Fibroblast of the aortic adventitia (primary cell): Measurements from ENCODE around the gene MED17. TPM values are rescaled to one million over a fixed set of nuclear protein-coding genes. Genes with fewer than 3 reads are reported as not detected.

ENCODE experiments used
- DNase-seq: peaks from one replicate; pipeline ENCODE4 v3.0.0-alpha.2; 2010; ENCODE audit warnings: low read depth
- H3K4me3 ChIP-seq: 2 replicates; pipeline ENCODE4 v1.5.1; 2011; ENCODE audit warnings: low read depth, mild to moderate bottlenecking, control low read depth, low read length, moderate library complexity
- total RNA-seq: library from RNA; depleted of rRNA; stranded (reverse); fragments of >200 nt; gene quantifications from 2 replicates; pipeline ENCODE4 v1.2.3, GENCODE V29; 2012; ENCODE audit warnings: low replicate concordance
- TF ChIP-seq, protein P1 (sequence below): IDR thresholded peaks from 2 replicates; pipeline ENCODE4 v1.5.1; 2011; ENCODE audit warnings: mild to moderate bottlenecking, low read length, control low read depth, inconsistent platforms; ENCODE audit not compliant: insufficient read depth

Gene MED17
- total RNA-seq, 1 donor, result 30.3 TPM

GRCh38 chr11:93745005-93745755 lies 38.9 kb upstream of the MED17 start:
- peak overlapping the region; percentile 25 for H3K4me3 ChIP-seq
- TF ChIP-seq, protein P1, sequence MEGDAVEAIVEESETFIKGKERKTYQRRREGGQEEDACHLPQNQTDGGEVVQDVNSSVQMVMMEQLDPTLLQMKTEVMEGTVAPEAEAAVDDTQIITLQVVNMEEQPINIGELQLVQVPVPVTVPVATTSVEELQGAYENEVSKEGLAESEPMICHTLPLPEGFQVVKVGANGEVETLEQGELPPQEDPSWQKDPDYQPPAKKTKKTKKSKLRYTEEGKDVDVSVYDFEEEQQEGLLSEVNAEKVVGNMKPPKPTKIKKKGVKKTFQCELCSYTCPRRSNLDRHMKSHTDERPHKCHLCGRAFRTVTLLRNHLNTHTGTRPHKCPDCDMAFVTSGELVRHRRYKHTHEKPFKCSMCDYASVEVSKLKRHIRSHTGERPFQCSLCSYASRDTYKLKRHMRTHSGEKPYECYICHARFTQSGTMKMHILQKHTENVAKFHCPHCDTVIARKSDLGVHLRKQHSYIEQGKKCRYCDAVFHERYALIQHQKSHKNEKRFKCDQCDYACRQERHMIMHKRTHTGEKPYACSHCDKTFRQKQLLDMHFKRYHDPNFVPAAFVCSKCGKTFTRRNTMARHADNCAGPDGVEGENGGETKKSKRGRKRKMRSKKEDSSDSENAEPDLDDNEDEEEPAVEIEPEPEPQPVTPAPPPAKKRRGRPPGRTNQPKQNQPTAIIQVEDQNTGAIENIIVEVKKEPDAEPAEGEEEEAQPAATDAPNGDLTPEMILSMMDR, result peak; percentile 21
- DNase-seq, result peak; percentile 53

GRCh38 chr11:93746101-93746500 lies 38.0 kb upstream of the MED17 start:
- TF ChIP-seq, protein P1, result no peak
- H3K4me3 ChIP-seq, result no peak overlapping the region
- DNase-seq, result no peak

GRCh38 chr11:93747122-93747521 lies 37.0 kb upstream of the MED17 start:
- TF ChIP-seq, protein P1, result no peak
- H3K4me3 ChIP-seq, result no peak overlapping the region
- no peak for DNase-seq

GRCh38 chr11:93751001-93751400 lies 33.1 kb upstream of the MED17 start:
- no peak overlapping the region for H3K4me3 ChIP-seq
- TF ChIP-seq, protein P1, result no peak
- no peak for DNase-seq

DNA sequence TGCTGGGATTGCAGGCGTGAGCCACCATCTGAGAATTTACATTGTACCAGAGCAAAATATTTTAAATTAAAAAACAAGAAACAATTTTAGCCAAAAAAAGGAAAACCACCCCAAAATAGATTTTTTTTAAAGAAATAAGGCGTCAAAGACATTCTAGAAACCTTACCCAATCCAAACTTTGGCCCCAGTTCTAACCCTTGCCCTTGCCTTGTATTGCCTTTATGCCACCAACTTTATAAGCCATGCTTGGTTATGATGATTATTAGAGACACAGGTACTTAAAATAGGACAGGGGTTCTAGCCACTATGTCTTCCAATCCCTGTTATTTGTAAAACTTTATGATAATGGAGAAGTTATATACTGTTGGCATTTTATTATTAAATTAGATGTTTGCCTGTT lies 30.8 kb upstream of the MED17 start:
- DNase-seq, result no peak
- TF ChIP-seq, protein P1, result no peak
- H3K4me3 ChIP-seq, result no peak overlapping the region

DNA sequence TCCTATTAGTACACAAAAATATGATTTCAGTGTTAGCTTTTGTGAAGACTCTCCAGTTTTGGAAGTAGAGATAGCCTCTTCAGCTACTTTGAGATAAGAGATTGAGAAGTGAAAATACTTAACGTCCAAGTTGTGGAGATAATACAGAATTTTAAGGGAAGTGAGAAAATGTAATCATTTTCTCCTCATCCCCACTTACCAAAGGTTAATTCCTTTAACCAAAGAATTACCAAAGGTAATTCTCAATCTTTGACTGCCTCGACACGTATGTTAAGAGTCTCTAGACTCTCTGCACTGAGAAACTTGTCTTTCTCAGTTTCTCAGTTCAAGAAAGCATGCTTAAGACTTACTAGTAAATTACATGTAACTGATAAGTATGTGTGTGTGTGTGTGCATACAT lies 27.3 kb upstream of the MED17 start:
- no peak for DNase-seq
- TF ChIP-seq, protein P1, result no peak

DNA sequence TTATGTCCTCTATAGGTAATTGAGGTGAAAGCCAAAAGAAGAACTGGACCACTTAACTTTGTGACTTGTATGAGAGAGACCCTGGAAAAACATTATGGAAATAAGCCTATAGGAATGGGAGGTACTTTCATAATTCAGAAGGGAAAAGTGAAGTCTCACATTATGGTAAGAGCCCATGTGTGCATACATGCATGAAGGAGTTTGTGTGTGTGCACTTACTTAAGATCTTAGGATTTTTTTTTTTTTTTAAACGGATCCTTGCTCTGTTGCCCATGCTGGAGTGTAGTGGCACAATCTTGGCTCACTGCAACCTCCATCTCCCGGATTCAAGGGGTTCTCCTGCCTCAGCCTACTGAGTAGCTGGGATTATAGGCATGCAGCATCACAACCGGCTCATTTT lies 26.8 kb upstream of the MED17 start:
- TF ChIP-seq, protein P1, result no peak
- no peak for DNase-seq
- no peak overlapping the region for H3K4me3 ChIP-seq

More for the DNA sequence above, 27.3 kb upstream of the MED17 start:
- no peak overlapping the region for H3K4me3 ChIP-seq
